ENCODE data around the gene CARHSP1.
"Not testable (repeated sequence)": the region's sequence is repeated elsewhere in the genome, so short reads cannot be mapped to it uniquely, and the experiment has no call there.

Gene CARHSP1

GRCh38 chr16:8893426-8893825 is 24.6 kb upstream of the CARHSP1 start:
- DNase-seq (ENCODE audit: low read depth in 2 of 2), result no peak

DNA sequence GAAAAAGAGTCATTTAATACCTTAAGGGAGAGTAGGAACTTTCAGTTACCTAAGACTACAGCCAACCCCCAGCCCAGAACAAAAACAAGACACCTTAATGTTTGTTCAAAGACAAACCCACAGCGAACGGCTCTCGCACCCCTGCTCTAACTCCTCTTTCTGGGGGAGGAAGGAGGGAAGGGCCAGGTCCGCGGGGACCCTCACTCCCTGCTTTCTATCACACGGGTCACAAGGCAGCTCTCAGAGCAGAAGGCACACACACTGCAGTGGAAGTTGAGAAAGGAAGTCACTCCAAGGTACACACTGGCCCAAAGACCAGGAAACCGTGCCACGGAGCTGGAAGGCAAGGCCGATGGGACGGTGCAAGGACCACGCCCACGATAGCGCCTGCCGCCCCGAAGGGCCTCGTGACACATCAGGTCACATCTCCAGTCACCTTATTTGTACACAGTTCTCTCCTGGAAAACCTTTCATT is 23.3 kb upstream of the CARHSP1 start:
- no peak for DNase-seq (ENCODE audit: low read depth in 2 of 2)

DNA sequence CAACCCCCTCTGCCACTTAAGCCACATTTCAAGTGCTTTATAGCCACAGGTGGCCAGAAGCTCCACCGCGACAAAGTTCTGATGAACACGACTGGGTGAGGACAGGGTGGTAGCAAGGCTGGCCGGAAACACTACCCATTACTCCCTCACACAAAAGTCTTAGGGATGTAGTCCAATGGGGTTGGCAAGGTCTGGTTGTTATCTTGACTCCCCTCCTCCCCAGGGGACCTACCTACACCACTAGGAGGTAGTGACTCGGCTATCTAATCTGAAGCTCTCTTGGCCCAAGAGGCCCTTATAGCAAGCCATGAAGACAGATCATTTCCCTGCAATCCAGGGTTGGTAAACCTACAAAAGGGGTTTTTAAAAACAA is 21.7 kb upstream of the CARHSP1 start:
- DNase-seq (ENCODE audit: low read depth in 2 of 2), result no peak

DNA sequence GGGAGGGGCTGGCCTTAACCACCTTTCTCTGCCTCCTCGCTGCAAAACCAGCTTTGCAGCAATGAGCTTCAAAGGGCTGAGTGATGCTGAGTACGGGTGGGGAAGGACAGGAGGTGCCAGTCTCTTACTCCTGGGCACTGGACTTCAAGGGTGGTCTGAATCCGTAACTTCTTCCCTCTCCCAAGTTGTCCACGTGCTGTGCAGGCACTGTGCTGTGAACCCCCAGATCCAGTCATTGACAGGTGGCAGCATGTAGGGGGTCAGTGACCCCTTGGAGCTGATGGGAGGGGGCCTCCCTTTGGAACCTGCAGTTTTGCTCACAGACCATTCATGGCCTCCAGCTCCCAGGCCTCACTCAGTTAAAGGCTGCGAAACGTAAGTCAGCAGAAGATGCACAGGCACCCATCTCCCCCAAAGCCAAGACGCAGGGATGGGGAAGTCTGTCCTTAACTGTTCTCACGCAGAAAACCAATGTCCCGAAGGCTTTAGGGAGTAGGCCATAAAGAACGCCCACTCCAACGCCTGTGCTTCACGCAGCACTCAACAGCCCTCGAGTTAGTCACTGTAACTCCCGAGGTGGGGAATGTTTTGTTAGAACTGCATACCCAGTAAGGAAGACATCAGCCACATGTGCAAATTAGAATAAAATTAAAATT is 21.2 kb upstream of the CARHSP1 start:
- DNase-seq (ENCODE audit: low read depth in 2 of 2), result no peak

GRCh38 chr16:8888951-8889892 is 20.4 kb upstream of the CARHSP1 start:
- no peak for DNase-seq (ENCODE audit: low read depth in 2 of 2)

DNA sequence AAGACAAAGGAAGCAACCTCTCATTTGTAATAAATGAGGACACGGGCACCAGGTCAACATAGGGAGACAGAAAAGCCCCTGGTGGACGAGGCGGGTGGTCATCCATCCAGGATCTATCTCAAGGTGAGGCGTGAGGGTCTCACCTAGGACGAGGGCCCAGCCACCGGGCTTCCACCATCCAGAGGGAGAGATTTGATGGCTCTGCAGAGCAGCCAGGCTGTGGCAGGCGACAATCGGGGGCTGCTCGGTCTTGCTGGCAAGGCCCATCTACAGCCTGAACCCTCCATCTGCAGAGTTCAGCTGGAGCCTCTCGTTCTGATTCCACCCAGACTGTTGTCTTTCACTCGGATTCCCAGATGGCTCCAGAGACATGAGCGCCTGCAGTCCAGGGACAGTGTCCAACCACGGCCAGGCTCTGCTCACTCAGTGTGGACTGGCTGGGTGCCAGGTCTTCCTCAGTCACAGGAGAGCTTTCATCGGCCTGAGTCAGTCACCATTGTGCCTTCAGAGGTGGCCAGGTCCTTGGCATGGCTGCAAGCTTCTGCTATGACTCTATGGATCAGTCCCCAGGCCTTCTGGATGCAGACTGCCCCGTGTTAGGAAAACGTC is 19.2 kb upstream of the CARHSP1 start:
- no peak for DNase-seq (ENCODE audit: low read depth in 2 of 2)

- DNase-seq (ENCODE audit: low read depth in 2 of 2), result no peak
These were observed 18.6 kb upstream of the CARHSP1 start for GRCh38 chr16:8887431-8887765.

DNA sequence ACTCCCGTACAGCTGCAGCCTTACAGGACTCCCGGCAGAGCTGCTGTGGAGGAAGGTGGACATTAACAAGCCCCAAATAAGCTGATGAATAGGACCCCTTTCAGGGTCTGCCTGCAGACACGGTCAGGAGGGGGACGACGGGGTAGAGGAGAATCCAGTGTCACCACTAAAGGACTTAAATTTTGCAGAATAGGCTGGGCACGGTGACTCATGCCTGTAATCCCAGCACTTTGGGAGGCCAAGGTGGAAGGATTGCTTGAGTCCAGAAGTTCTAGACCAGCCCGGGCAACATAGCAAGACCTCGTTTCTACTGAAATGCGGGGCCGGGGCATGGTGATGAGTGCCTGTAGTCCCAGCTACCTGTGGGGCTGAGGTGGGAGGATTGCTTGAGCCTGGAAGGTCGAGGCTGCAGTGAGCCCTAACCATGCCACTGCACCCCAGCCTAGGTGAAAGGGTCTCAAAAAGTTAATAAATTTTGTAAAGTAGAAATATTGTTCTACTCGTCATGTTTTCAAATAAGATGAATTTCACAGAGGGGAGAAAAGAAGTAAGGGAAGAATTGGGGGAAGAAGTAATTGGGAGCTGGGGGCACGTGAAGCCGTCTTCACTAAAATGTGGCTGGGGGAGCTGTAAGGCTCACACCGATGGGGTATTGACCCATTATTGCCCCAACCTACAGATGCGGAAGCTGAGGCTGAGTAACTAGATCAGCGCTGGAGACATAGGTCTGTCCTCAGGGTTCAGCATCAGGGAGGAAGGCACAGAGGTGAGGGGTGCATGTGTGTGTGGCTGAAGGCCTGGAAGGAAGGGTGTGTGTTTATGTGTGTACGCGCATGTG is 18.0 kb upstream of the CARHSP1 start:
- DNase-seq (ENCODE audit: low read depth in 2 of 2), result no peak

DNA sequence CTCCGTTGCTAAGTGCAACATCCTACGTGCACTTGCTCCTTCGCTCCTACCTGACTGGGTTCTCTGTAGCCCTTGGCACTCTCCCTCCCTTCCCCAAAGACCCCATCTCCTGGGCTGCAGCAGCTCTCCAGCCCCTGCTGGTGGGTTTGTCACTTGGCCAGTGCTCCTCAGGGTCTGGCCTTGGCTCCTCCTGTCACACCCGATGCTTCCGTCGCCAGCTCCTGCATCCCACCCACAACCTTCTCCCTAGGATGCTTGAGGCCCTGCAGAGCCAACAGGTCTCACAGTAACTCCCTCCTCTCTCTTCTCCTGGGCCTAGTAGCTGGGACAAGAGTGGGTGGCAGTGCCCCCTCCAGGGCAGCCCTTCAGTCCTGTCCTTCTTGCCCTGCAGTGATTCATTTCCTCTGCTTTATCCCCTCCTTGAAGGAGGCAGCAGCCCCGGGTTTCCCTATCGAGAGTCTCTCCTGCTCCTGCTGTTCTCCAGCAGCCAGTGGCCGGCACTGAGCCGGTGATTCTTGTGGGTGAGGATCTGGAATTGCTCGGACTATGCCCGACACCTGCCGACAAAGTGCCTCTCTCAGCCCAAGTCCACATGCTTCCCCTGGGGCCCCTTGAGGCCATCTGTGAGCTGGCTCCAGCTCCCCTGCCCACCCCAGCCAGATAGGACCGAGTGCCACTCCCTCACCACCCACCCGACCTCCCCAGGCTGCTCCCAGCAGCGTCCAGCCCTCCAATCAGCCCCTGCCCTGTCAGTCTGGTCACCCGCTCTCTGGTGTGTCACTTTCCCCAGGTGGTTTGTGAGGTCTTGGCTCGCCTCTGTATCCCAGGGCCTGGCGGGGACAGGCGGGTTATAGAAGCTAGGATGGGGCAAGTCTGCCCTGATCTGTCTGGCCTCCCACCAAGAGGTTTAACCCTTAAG is 17.1 kb upstream of the CARHSP1 start:
- DNase-seq (ENCODE audit: low read depth in 2 of 2), result no peak

- no peak for DNase-seq (ENCODE audit: low read depth in 2 of 2)
These were observed 14.0 kb upstream of the CARHSP1 start for GRCh38 chr16:8882725-8883377.

DNA sequence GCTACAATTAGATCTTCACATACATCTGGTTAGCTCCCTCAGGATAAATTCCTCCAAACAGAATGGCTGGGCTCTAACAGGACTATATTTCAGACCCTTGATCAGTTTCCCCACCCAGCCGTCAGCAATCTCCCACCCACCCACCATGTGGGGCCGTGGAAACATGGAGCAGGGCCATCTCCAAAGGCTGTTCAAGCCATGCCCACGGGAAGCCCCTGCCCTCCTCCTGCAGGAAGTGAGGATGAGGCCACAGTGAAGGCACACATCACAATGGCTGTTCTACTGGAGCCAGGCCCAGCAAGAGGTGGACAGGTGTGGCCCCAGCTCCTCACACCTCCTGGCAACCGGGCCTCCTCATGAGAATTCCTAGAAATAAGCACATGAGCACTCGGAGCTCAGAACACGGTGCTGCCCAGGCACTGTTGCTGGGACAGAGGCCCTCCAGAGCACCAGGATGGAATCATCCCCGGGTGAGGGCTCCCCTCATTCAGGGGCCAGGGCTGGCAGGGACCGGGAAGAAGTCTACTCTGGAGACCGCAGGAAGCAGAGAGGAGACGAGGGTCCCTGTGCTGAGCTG is 13.3 kb upstream of the CARHSP1 start, which contains the start of gene LITAFD:
TSS of gene LITAFD (plus strand) at position 311 of the 577 bp plus-strand sequence. CDS start 2,005 bp downstream, outside the sequence.
- no peak for DNase-seq (ENCODE audit: low read depth in 2 of 2)

DNA sequence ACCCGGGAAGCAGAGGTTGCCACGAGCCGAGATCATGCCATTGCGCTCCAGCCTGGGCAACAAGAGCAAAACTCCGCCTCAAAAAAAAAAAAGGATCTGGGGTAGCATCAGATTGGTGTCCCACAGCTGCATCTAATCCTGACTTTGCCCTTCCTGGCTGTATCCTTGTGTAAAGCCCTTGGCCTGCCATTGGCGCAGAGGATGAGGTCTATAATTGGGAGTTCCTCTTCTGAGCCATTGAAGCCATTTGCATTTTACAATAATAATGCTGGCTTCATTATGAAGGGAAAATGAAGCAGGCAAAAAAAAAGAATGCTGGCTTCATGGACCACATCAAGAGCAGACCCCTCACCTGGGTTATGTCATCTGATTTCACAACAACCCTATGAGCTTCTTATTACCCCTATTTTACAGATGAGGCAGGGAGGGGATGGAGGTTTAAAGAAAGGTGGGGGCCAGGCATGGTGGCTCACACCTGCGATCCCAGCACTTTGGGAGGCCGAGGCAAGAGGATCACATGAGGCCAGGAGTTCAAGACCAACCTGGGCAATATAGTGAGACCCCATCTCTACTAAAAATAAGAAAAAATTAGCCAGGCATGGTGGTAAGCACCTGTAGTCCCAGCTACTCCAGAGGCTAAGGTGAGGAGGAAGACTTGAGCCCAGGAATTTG is 12.2 kb upstream of the CARHSP1 start:
- no peak for DNase-seq (ENCODE audit: low read depth in 2 of 2)

GRCh38 chr16:8878523-8878911 is 9.7 kb upstream of the CARHSP1 start:
- no peak for DNase-seq (ENCODE audit: low read depth in 2 of 2)

DNA sequence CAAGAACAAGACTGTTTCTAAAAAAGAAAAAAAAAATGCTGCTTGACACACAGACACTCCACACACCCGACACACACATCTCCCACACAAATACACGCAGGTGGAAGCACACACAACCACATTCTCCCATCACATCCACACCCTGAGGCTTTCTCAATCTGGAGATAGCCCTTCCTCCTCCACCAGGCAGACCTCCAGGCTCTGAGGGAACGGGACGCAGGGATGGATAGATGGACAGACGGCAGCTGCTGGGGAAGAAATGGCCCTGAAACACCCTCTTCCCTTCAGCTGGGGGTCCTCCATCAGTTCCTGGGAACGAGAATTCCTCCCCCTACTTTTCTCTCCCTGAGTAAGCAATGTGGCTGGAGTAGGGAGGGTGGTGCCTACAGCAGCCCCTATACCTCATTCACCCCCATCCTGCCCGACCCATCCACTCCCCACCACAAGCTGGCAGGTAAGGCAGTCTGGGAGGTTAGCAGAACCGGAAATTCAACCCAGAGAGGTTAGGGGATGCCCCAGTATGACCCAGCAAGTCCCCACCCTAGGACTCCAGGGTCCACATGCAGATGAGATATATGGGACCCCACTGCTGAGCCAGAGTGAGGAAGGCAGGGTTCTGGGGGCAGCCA is 9.2 kb upstream of the CARHSP1 start:
- no peak for DNase-seq (ENCODE audit: low read depth in 2 of 2)

DNA sequence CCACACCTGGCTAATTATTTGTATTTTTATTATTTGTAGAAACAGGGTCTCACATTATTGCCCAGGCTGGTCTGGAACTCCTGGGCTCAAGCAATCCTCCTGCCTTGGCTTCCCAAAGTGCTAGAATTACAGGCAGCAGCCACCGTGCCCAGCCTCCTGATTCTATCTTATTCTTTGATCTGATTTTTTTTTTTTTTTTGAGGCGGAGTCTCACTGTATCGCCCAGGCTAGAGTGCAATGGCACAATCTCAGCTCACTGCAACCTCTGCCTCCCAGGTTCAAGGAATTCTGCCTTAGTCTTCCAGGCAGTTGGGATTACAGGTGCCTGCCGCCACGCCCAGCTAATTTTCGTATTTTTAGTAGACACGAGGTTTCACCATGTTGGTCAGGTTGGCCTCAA is 6.5 kb upstream of the CARHSP1 start:
- not testable (repeated sequence) for DNase-seq (ENCODE audit: low read depth in 2 of 2)

- DNase-seq (ENCODE audit: low read depth in 2 of 2), result no peak
These were observed 5.6 kb upstream of the CARHSP1 start for GRCh38 chr16:8874388-8874787.

- DNase-seq (ENCODE audit: low read depth in 2 of 2), result not testable (repeated sequence)
These were observed 5.0 kb upstream of the CARHSP1 start for GRCh38 chr16:8873866-8874195.

DNA sequence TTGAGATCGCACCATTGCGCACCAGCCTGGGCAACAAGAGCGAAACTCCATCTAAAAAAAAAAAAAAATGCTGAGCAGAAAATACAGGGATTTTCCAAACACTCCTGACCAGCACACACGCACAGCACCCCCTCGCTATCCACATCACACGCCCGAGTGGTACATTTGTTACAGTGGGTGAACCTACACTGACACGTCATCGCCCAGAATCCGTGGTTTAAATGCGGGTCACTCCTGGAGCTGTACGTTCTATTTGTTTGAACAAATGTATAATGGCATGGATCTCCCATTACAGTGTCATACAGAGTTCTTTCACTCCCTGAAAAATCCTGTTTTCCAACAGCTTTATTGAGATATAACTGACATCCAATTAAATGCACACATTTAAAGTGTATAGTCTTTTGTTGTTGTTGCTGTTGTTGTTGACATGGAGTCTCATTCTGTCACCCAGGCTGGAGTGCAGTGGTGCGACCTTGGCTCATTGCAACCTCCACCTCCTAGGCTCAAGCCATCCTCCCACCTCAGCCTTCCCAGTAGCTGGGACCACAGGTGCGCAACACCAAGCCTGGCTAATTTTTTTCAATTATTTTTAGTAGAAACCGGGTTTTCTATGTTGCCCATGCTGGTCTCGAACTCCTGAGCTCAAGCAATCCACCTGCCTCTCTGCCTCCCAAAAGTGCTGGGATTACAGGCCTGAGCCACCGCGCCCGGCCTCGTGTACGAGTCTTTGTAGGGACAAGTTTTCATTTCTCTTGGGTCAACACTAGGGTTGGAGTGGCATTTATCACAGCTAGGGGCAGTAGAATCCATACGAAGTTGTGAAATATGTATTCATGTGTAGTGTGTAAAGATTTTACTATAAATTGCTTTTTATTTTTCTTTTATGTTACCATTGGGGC is 4.4 kb upstream of the CARHSP1 start:
- DNase-seq (ENCODE audit: low read depth in 2 of 2), result no peak
